Activated CD4-positive, alpha-beta memory T cell treated with anti-CD3 and anti-CD28 coated beads, Interleukin-2, amount 10 ng/mL, durations not matched to agents 7 days and 5 days (primary cell): ENCODE data around the gene RXFP3. TPM values are rescaled to one million over a fixed set of nuclear protein-coding genes. Genes with fewer than 3 reads are reported as not detected.
A peak's percentile ranks its signal among the peaks of the same experiment; 100 is the strongest.
"Not testable (repeated sequence)": the region's sequence is repeated elsewhere in the genome, so short reads cannot be mapped to it uniquely, and the experiment has no call there.

Experiments used
- CTCF ChIA-PET: fragments of 350-600 bp; sonication (Branson Sonifier 250); formaldehyde crosslinking; loops from one replicate; lab custom pipeline; 2021; ENCODE audit warnings: antibody characterized with exemption, inconsistent platforms; lab: Charles Lee
- POLR2A ChIA-PET: fragments of 350-600 bp; sonication (Branson Sonifier 250); formaldehyde crosslinking; loops from one replicate; lab custom pipeline; 2021; ENCODE audit warnings: antibody characterized with exemption; lab: Charles Lee
- DNase-seq: peaks from one replicate; pipeline ENCODE4 v3.0.0-alpha.2; 2020
- H3K27ac Mint-ChIP-seq: one replicate; pipeline ENCODE4 v1.8.0; 2021; ENCODE audit warnings: mild to moderate bottlenecking, mixed read lengths
- H3K27me3 Mint-ChIP-seq: one replicate; pipeline ENCODE4 v1.8.0; 2021; ENCODE audit warnings: mixed read lengths
- H3K36me3 Mint-ChIP-seq: one replicate; pipeline ENCODE4 v1.8.0; 2021; ENCODE audit warnings: low read depth, mixed read lengths
- H3K4me1 Mint-ChIP-seq: one replicate; pipeline ENCODE4 v1.8.0; 2021; ENCODE audit warnings: mixed read lengths
- H3K4me3 Mint-ChIP-seq: one replicate; pipeline ENCODE4 v1.8.0; 2021; ENCODE audit warnings: mild to moderate bottlenecking, mixed read lengths
- H3K9me3 Mint-ChIP-seq: one replicate; pipeline ENCODE4 v1.8.0; 2021; ENCODE audit warnings: mixed read lengths
- total RNA-seq, 2 experiments: library from RNA; stranded (reverse); gene quantifications; one replicate each; pipeline ENCODE4 v1.2.3, GENCODE V29; 2021

Gene RXFP3
- total RNA-seq, 2 experiments from 2014 or later: not detected

GRCh38 chr5:33914844-33915243 is 21.3 kb upstream of the RXFP3 start:
- H3K4me1 Mint-ChIP-seq, H3K9me3 Mint-ChIP-seq, H3K4me3 Mint-ChIP-seq, H3K36me3 Mint-ChIP-seq, H3K27ac Mint-ChIP-seq, DNase-seq, H3K27me3 Mint-ChIP-seq, CTCF ChIA-PET, POLR2A ChIA-PET: not testable (repeated sequence)

DNA sequence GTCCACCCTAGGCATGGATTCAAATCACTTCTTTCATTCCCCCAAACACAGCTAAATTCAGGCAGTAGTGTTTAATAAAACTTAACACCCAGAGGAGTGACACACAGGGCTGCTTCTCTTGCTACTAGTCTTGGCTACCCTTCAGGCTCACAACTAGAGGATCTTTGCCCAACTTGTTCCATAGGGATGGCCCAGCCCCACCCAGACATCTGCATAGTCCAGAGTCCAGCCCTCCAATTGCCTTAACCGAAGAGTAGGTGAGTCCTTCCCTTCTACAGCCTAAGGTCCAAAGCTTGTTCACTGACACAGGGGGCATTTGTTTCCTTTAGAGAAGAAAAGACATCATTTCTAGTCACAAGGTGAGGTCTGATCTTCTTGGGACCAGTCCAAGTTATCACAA is 15.2 kb upstream of the RXFP3 start:
- peaks cover 5% of the 10 kb centered on the region for H3K9me3 Mint-ChIP-seq
- DNase-seq: no peak
- no peaks in the 10 kb centered on the region for H3K36me3 Mint-ChIP-seq
- POLR2A ChIA-PET: no interaction called here
- peaks cover 9% of the 10 kb centered on the region for H3K27me3 Mint-ChIP-seq
- no peak overlapping the region for H3K27ac Mint-ChIP-seq
- CTCF ChIA-PET: no interaction called here
- no peak overlapping the region for H3K4me3 Mint-ChIP-seq
- no peaks in the 10 kb centered on the region for H3K4me1 Mint-ChIP-seq

DNA sequence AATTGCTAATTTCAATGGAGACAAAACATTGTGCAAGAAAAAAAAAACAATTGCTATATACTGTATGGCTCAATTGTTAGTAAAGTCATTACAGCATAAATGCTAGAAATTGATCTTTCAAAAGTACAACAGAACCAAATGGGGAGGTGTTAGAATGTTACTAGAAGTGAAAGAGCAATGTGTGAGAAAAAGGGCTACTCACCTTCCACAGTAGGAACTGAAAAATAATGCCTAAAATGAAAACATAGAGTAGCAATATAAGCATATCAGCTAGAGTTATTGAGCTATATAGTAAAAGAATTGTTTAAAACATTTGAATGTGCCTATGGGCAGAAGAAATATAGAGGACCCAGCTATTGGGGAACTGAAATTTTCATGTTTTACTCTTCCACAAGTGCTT is 10.9 kb upstream of the RXFP3 start:
- Mint-ChIP-seq H3K36me3 (no peaks in the 10 kb centered on the region), H3K27ac (no peak overlapping the region), H3K4me3 (no peak overlapping the region), H3K4me1 (no peaks in the 10 kb centered on the region), H3K27me3 (peaks cover 8% of the 10 kb centered on the region), H3K9me3 (no peaks in the 10 kb centered on the region)
- no peak for DNase-seq
- ChIA-PET CTCF (no interaction called here), POLR2A (no interaction called here)

- Mint-ChIP-seq H3K27ac (no peak overlapping the region), H3K4me3 (no peak overlapping the region), H3K9me3 (no peaks in the 10 kb centered on the region), H3K4me1 (no peaks in the 10 kb centered on the region), H3K36me3 (no peaks in the 10 kb centered on the region), H3K27me3 (peaks cover 3% of the 10 kb centered on the region)
- POLR2A ChIA-PET: no interaction called here
- DNase-seq: no peak
- CTCF ChIA-PET: no interaction called here
Observed at GRCh38 chr5:33927685-33928084, 8.5 kb upstream of the RXFP3 start.

DNA sequence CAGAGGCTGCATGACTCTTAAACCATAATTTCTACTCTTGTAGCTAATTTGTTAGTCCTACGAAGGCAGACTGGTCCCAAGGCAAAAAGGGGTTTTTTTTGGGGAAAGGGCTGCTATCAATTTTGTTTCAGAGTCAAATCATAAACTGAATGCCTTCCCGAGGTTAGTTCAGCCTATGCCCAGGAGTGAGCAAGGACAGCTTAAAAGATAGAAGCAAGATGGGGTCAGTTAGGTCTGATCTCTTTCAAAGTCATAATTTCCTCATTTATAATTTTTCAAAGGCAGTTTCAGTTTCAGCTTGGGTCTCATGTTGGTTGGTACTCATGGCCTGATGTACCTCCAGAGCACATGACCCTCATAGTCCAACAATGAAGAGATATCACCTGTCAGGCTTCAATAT is 7.9 kb upstream of the RXFP3 start:
- H3K4me3 Mint-ChIP-seq: no peak overlapping the region
- no peaks in the 10 kb centered on the region for H3K4me1 Mint-ChIP-seq
- H3K27me3 Mint-ChIP-seq: peaks cover 2% of the 10 kb centered on the region
- ChIA-PET POLR2A (no interaction called here), CTCF (no interaction called here)
- no peak for DNase-seq
- H3K27ac Mint-ChIP-seq: no peak overlapping the region
- H3K9me3 Mint-ChIP-seq: no peaks in the 10 kb centered on the region
- no peaks in the 10 kb centered on the region for H3K36me3 Mint-ChIP-seq

DNA sequence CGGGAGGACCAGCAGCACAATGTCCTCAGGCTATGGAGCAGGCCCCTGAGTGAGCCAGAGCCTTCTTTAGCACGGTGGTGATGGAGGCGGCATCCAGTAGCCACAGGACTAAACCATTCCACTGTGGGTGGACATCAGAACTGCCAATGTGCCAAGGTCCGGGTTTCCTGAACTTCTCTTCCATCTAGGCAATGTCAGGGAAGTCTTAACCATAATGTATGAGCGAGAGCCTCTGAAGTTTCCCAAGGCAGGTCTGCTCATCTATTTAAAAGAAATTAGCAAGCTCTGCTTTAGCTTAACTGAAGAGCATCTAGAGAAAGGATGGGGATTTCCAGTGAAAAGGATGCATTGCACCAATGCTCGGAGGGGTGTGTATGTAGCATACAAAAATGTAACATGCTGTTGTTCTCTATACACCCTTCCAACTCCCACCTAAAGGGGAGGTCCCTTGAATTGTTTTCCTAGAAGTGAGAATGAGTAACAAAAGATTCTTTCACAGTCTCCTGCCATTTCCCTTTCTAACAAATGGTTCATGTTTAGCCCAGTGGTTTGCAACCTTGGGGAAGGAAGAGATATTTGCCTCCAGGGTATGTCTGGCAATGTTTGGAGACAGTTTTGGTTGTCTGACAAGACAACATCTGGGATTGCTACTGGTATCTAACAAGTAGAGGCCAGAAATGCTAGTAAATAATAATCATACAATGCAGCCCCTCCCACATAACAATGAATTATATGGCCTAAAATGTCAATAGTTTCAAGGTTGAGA is 6.1 kb upstream of the RXFP3 start:
- Mint-ChIP-seq H3K4me1 (no peaks in the 10 kb centered on the region), H3K4me3 (no peak overlapping the region), H3K36me3 (no peaks in the 10 kb centered on the region), H3K9me3 (no peaks in the 10 kb centered on the region), H3K27me3 (peaks cover 5% of the 10 kb centered on the region), H3K27ac (no peak overlapping the region)
- no peak for DNase-seq
- ChIA-PET CTCF (no interaction called here), POLR2A (no interaction called here)

DNA sequence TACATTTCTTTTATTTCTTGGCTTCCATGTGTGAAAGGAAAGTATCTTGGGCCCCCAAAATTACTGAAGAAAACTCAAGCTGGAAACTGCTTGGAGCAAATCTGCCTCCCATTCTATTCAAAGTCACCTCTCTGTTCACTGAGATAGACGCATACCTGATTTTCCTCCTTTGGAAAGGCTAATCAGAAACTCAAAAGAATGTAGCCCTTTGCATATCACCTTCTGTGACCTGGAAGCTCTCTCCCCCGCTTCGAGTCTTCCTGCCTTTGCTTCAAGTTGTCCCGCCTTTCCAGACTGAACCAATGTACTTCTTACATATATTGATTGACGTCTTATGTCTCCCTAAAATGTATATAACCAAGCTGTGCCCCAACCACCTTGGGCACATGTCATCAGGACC is 5.0 kb upstream of the RXFP3 start:
- Mint-ChIP-seq H3K4me1 (peaks cover 2% of the 10 kb centered on the region), H3K4me3 (no peak overlapping the region), H3K27me3 (peaks cover 14% of the 10 kb centered on the region), H3K27ac (no peak overlapping the region), H3K9me3 (no peaks in the 10 kb centered on the region), H3K36me3 (no peaks in the 10 kb centered on the region)
- no peak for DNase-seq
- ChIA-PET POLR2A (no interaction called here), CTCF (interaction anchor here (0.6 kb wide), 1 partner anchor 778 kb away, joined by 3 read pairs; no protein-coding TSS in a partner anchor)

DNA sequence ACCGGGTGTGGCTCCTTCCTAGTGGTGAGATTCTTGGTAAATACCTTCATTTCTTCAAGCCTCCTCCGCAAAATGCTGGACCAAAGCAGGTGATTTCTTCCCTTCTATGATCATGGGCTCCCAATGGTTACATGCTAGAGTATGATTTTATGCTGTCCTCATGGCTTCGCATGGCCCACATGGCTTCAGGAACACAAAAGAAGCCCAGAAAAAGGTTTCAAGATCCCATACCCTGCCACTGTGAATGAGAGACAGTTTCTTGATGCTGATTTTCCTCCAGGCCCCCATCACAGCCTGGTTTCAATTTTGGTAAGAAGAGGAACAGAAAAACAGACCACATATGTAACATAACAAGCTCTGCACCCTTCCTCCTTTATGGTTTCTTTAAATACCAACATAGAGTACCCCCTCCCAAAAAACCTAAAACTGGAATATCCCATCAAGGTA is 2.4 kb upstream of the RXFP3 start:
- no peak overlapping the region for H3K4me3 Mint-ChIP-seq
- ChIA-PET CTCF (interaction anchor here (0.8 to 2.8 kb wide), 8 partner anchors 161 to 503 kb away, joined by 3 to 38 read pairs (median 4); partner anchors contain the start of gene TARS1), POLR2A (interaction anchor here (1.0 kb wide), 1 partner anchor 498 kb away, joined by 3 read pairs; no protein-coding TSS in a partner anchor)
- H3K27ac Mint-ChIP-seq: no peak overlapping the region
- H3K9me3 Mint-ChIP-seq: no peaks in the 10 kb centered on the region
- peaks cover 35% of the 10 kb centered on the region for H3K27me3 Mint-ChIP-seq
- no peaks in the 10 kb centered on the region for H3K36me3 Mint-ChIP-seq
- H3K4me1 Mint-ChIP-seq: peaks cover 2% of the 10 kb centered on the region
- DNase-seq: no peak

GRCh38 chr5:33934176-33934575 is 2.0 kb upstream of the RXFP3 start:
- H3K36me3 Mint-ChIP-seq: no peaks in the 10 kb centered on the region
- H3K27ac Mint-ChIP-seq: no peak overlapping the region
- POLR2A ChIA-PET: interaction anchor here (1.0 kb wide), 1 partner anchor 498 kb away, joined by 3 read pairs; no protein-coding TSS in a partner anchor
- CTCF ChIA-PET: interaction anchor here (0.8 to 2.8 kb wide), 9 partner anchors 158 to 503 kb away, joined by 3 to 38 read pairs (median 3); partner anchors contain the start of gene TARS1
- H3K9me3 Mint-ChIP-seq: no peaks in the 10 kb centered on the region
- no peak for DNase-seq
- peaks cover 2% of the 10 kb centered on the region for H3K4me1 Mint-ChIP-seq
- no peak overlapping the region for H3K4me3 Mint-ChIP-seq
- peaks cover 37% of the 10 kb centered on the region for H3K27me3 Mint-ChIP-seq

GRCh38 chr5:33936004-33936380 is 194 bp upstream of the RXFP3 start:
- H3K27me3 Mint-ChIP-seq: peaks cover 49% of the 10 kb centered on the region
- no peak overlapping the region for H3K27ac Mint-ChIP-seq
- no peaks in the 10 kb centered on the region for H3K36me3 Mint-ChIP-seq
- peak; percentile 48 for DNase-seq
- CTCF ChIA-PET: interaction anchor here (0.7 to 2.8 kb wide), 5 partner anchors 27 to 501 kb away, joined by 3 to 38 read pairs (median 6); no protein-coding TSS in a partner anchor
- H3K4me3 Mint-ChIP-seq: no peak overlapping the region
- H3K4me1 Mint-ChIP-seq: peaks cover 2% of the 10 kb centered on the region
- no peaks in the 10 kb centered on the region for H3K9me3 Mint-ChIP-seq
- POLR2A ChIA-PET: no interaction called here

DNA sequence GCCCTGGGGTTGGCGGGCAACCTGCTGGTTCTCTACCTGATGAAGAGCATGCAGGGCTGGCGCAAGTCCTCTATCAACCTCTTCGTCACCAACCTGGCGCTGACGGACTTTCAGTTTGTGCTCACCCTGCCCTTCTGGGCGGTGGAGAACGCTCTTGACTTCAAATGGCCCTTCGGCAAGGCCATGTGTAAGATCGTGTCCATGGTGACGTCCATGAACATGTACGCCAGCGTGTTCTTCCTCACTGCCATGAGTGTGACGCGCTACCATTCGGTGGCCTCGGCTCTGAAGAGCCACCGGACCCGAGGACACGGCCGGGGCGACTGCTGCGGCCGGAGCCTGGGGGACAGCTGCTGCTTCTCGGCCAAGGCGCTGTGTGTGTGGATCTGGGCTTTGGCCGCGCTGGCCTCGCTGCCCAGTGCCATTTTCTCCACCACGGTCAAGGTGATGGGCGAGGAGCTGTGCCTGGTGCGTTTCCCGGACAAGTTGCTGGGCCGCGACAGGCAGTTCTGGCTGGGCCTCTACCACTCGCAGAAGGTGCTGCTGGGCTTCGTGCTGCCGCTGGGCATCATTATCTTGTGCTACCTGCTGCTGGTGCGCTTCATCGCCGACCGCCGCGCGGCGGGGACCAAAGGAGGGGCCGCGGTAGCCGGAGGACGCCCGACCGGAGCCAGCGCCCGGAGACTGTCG is 976 bp downstream of the RXFP3 start:
- H3K27me3 Mint-ChIP-seq: peaks cover 51% of the 10 kb centered on the region
- DNase-seq: no peak
- H3K4me3 Mint-ChIP-seq: no peak overlapping the region
- CTCF ChIA-PET: no interaction called here
- no peaks in the 10 kb centered on the region for H3K36me3 Mint-ChIP-seq
- H3K9me3 Mint-ChIP-seq: no peaks in the 10 kb centered on the region
- H3K4me1 Mint-ChIP-seq: peaks cover 2% of the 10 kb centered on the region
- POLR2A ChIA-PET: no interaction called here
- no peak overlapping the region for H3K27ac Mint-ChIP-seq

DNA sequence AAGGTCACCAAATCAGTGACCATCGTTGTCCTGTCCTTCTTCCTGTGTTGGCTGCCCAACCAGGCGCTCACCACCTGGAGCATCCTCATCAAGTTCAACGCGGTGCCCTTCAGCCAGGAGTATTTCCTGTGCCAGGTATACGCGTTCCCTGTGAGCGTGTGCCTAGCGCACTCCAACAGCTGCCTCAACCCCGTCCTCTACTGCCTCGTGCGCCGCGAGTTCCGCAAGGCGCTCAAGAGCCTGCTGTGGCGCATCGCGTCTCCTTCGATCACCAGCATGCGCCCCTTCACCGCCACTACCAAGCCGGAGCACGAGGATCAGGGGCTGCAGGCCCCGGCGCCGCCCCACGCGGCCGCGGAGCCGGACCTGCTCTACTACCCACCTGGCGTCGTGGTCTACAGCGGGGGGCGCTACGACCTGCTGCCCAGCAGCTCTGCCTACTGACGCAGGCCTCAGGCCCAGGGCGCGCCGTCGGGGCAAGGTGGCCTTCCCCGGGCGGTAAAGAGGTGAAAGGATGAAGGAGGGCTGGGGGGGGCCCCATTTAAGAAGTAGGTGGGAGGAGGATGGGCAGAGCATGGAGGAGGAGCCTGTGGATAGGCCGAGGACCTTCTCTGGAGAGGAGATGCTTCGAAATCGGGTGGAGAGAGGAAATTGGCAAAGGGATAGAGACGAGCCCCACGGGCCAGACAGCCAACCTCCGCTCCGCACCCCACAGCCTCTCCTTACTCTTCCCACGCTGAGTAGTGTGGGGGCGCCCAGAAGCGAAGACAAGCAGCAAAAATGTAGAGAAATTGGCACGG is 1.7 kb downstream of the RXFP3 start:
- peaks cover 2% of the 10 kb centered on the region for H3K4me1 Mint-ChIP-seq
- ChIA-PET CTCF (no interaction called here), POLR2A (no interaction called here)
- peaks cover 51% of the 10 kb centered on the region for H3K27me3 Mint-ChIP-seq
- H3K9me3 Mint-ChIP-seq: no peaks in the 10 kb centered on the region
- no peak overlapping the region for H3K27ac Mint-ChIP-seq
- no peak overlapping the region for H3K4me3 Mint-ChIP-seq
- DNase-seq: no peak
- no peaks in the 10 kb centered on the region for H3K36me3 Mint-ChIP-seq

GRCh38 chr5:33938507-33938796 is 2.3 kb downstream of the RXFP3 start:
- ChIA-PET CTCF (no interaction called here), POLR2A (no interaction called here)
- Mint-ChIP-seq H3K4me3 (no peak overlapping the region), H3K9me3 (no peaks in the 10 kb centered on the region), H3K4me1 (peaks cover 2% of the 10 kb centered on the region), H3K27me3 (peaks cover 51% of the 10 kb centered on the region), H3K27ac (no peak overlapping the region), H3K36me3 (no peaks in the 10 kb centered on the region)
- no peak for DNase-seq
